HG03175 (cell line): ENCODE measurements around the gene BICDL2.
A peak's percentile ranks its signal among the peaks of the same experiment; 100 is the strongest.

Experiments
- ATAC-seq: cut with Tn5 transposase; IDR thresholded peaks from one replicate; pipeline ENCODE4 v1.9.1; 2021; ENCODE audit warnings: mild to moderate bottlenecking, moderate library complexity; ENCODE audit not compliant: unreplicated experiment

The BICDL2 gene

DNA sequence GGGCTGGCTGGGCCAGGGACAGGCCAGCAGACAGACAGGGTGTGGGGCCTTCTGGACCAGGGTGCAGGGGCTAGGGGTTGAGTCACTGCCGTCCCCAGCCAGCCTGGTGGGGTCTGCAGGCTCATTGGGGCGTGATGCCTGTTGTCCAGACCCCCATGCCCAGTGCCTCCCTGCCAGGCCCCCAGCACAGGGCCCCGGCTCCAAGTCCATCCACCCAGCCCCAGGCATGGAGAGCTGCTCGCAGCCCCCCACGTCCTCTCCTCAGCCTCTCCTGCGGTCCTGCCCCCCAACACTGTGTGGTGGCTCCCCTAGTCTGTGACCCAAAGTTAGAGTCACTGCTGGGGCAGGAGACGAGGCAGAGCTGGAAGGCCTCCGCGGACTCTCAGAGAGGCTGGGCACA lies 49.5 kb downstream of the BICDL2 start:
- ATAC-seq, result no peak

- no peak for ATAC-seq
Observed at GRCh38 chr16:2986623-2987188, 50.0 kb downstream of the BICDL2 start.

DNA sequence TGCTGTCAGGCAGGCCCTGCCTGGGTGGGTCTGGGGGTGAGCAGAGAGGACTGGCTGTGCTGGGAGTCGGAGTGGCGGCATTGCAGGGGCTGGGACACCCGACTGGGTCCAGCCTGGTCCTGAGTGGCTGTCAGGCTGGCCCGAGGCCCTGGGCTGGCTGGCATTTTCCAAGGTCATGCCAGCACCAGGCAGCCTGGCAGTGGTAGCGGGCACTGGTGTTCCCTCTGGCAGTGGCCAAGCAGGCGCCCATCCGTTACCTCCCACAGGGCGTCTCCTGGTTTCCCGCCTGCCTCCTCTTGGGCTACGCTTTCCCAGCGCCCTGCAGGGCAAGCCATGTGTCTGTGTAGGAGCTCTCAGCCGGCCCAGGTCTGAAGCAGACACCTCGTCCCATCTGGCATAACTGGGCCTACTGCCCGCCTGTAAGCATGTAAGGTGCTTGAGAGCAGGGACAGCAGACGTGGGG lies 50.8 kb downstream of the BICDL2 start:
- ATAC-seq, result no peak

DNA sequence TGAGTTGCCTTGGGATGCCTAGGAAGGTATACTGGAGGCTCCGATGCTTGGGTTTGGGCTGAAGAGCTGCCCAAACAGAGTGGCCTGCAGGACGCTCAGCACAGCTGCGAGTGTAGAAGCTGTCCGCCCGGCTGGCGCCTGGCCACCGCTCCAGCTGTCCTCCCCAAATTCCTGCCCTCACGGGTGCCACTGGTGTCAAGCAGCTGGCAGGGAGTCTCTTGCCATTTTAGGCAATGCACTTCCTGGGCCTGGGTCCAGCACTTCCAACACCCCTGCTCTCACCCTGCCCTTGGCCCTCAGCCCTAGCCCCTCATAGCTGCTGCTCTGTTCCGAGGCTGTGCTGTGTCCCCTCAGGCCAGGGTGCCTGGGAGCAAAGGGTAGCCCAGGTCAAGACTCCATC lies 51.3 kb downstream of the BICDL2 start:
- no peak for ATAC-seq

DNA sequence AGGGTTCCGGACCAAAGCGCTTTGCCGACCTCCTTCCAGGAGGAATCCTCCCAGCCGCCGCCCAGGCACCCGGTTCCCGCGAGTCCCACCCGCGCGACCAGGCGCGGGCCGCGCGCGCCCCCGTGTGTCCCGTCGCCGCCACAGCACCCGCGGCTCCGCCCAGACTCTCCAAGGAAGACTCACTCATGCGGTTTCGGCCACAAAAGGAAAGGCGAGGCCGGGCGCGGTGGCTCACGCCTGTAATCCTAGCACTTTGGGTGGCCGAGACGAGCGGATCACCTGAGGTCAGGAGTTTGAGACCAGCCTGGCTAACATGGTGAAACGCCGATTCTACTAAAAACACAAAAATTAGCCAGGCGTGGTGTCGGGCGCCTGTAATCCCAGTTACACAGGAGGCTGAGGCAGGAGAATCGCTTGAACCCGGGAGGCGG lies 53.0 kb downstream of the BICDL2 start:
- no peak for ATAC-seq

GRCh38 chr16:2982402-2982801 lies 54.3 kb downstream of the BICDL2 start:
- ATAC-seq, result no peak

DNA sequence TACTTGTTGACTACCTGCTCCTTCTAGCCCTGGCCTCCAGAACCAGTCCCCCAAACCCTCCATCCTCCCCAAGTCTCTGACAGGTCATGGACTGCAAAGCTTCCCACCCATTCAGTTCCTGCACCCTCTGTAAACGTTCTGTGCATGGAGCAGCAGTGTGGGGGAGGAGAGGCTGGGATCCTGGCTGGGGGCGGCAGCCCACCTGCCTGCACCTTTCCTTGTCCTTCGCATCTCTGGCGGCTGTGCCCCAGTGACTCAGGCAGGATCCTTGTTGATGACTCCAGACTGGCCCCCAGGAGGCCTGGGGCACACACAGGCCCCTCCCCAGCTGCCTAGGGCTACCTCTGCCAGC lies 54.9 kb downstream of the BICDL2 start:
- no peak for ATAC-seq

GRCh38 chr16:2981177-2981898 lies 55.4 kb downstream of the BICDL2 start:
- ATAC-seq, result no peak

DNA sequence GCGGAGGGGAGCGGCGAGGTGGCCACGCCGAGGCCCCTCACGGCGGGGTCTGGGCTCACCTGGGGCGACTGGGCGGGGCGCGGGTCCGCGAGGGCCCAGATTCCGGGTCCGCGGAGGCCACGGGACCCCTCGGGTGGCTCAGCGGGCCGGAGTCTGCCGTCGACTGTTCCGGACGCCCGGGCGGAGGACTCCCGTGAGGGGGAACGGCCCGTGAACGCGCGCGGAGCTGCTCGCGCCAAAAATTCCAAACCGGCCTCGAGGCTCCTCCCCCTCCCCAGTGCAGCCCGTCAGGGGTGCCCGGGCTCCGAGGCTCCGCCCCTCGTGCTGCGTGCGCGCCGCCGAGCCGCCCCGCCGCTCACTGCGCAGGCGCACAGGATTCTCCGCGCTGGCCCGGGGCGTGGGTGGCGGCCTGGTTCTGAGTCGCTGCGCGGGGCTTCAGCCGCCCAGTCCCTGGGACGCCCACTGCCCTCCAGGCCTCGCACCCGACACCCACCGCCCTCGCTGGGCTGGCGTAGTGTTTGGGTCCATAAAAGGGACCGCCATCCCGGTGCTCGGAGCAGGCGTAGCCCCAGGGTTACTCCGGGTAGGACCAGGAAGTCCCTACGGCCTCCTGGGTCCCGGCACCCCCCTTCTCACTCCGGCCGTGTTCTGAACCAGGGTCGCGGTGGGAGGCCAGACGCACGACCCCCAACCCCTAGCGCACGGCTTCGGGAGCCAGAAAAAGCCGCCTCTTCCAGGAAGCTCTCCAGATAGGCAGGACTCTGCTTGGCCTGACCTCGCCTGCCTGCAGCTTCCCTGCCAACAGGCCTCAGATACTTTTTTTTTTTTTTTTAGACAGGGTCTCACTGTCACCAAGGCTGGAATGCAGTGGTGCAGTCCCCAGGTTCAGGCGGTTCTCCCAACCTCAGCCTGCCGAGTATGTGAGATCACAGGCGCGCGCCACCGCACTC lies 56.2 kb downstream of the BICDL2 start, which contains the start of gene PKMYT1:
TSS of gene PKMYT1 (minus strand) at position 220 of the 950 bp plus-strand sequence. CDS start 789 bp downstream, outside the sequence.
- peak; percentile 74 for ATAC-seq

- ATAC-seq, result no peak
Observed at GRCh38 chr16:2979669-2980226, 57.0 kb downstream of the BICDL2 start.
